ENCODE results near the gene DEFB114.

DEFB114 gene

GRCh38 chr6:49955847-49956246, 8.1 kb downstream of the DEFB114 start:
- TF ChIP-seq, protein P1, sequence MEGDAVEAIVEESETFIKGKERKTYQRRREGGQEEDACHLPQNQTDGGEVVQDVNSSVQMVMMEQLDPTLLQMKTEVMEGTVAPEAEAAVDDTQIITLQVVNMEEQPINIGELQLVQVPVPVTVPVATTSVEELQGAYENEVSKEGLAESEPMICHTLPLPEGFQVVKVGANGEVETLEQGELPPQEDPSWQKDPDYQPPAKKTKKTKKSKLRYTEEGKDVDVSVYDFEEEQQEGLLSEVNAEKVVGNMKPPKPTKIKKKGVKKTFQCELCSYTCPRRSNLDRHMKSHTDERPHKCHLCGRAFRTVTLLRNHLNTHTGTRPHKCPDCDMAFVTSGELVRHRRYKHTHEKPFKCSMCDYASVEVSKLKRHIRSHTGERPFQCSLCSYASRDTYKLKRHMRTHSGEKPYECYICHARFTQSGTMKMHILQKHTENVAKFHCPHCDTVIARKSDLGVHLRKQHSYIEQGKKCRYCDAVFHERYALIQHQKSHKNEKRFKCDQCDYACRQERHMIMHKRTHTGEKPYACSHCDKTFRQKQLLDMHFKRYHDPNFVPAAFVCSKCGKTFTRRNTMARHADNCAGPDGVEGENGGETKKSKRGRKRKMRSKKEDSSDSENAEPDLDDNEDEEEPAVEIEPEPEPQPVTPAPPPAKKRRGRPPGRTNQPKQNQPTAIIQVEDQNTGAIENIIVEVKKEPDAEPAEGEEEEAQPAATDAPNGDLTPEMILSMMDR (IDR thresholded peaks at IDR 0.05), result no peak

- TF ChIP-seq, protein P1 (IDR thresholded peaks at IDR 0.05), result no peak
Observed at GRCh38 chr6:49951926-49952325, 12.0 kb downstream of the DEFB114 start.

DNA sequence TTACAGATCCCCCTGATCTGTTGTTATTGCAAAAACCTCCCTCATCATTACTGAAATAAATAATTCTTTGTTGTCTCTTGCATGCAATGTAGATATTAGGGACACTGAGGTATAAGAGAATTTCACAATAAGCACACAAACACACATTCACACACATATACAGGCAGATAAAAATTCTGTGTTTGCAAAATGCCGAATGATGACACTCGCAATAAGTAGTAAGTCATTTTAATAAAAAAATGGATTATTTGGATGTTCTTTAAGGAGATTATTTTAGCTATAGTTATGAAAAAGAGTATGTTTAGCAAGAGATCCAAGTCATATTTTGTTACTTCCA, 13.6 kb downstream of the DEFB114 start:
- TF ChIP-seq, protein P1 (IDR thresholded peaks at IDR 0.05), result no peak

- TF ChIP-seq, protein P1 (IDR thresholded peaks at IDR 0.05), result no peak
Observed at GRCh38 chr6:49949062-49949461, 14.9 kb downstream of the DEFB114 start.

- TF ChIP-seq, protein P1 (IDR thresholded peaks at IDR 0.05), result no peak
Observed at GRCh38 chr6:49946835-49947234, 17.1 kb downstream of the DEFB114 start.

DNA sequence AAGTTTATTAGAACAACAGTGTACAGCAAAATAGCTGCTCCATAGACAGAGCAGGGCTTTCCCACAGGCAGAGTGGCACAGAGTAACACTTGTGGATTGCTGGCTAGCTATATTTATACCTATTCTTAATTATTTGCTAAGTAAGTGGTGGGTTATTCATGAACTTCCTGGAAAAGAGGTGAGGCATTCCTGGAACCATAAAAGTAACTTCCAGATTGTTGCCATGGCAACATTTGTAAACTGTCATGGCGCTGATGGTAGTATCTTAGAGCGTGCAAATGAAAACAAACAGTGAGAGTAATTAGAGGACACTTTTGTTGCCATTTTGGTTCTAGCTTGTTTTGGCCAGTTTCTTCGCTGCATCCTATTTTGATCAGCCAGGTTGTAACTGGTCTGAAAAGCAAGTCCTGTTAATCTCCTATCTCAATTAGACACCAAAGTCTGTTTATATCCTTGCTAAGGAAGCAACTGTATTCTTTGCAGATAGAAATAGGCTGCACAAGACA, 23.9 kb downstream of the DEFB114 start:
- TF ChIP-seq, protein P1 (IDR thresholded peaks at IDR 0.05), result no peak

DNA sequence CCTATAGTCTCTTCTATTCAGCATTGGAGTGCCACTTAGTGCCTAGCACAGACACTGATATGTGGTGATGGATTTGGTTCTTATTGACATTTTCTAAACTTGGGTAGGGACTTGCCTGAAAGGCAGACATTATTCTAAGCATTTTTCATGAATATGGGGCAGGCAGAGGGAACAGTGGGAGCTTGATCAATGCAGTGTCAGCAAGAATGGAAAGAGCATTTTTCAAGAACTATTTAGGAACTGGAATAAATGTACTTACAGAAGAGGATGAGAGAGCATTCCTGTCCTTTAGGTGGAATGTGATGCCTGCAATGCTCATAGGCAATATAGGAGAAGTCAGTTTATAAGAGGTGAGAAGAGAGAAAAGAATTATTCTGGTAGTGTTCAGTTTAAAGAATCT, 26.2 kb downstream of the DEFB114 start:
- TF ChIP-seq, protein P1 (IDR thresholded peaks at IDR 0.05), result no peak

DNA sequence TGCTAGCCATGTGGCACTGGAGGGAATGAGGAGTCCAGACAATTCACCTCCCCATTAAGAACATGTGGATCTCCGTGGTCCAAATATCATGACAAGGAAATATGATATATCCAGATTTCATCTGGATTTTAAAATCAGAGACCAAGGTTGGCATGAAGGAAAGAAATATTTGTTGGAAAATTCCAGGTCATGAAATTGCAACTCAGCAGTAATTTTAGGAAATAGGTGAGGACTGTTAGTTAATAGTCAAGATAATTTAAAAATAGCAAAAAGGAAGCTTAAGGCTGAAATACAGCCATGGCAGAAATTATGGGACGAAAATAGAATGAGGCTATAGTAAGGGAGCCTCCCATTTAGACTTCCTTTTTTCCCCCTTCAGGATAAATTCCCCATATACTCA, 26.9 kb downstream of the DEFB114 start:
- TF ChIP-seq, protein P1 (IDR thresholded peaks at IDR 0.05), result no peak

Data from LNCAP (cell line).